GM10847 (cell line): ENCODE measurements around the gene MYO1G.
A peak's percentile ranks its signal among the peaks of the same experiment; 100 is the strongest.

ENCODE experiments used
- POLR2A ChIP-seq: IDR thresholded peaks from 2 replicates; pipeline ENCODE4 v1.6.1; 2011; ENCODE audit not compliant: insufficient read length; ENCODE audit errors: extremely low read depth

MYO1G gene

DNA sequence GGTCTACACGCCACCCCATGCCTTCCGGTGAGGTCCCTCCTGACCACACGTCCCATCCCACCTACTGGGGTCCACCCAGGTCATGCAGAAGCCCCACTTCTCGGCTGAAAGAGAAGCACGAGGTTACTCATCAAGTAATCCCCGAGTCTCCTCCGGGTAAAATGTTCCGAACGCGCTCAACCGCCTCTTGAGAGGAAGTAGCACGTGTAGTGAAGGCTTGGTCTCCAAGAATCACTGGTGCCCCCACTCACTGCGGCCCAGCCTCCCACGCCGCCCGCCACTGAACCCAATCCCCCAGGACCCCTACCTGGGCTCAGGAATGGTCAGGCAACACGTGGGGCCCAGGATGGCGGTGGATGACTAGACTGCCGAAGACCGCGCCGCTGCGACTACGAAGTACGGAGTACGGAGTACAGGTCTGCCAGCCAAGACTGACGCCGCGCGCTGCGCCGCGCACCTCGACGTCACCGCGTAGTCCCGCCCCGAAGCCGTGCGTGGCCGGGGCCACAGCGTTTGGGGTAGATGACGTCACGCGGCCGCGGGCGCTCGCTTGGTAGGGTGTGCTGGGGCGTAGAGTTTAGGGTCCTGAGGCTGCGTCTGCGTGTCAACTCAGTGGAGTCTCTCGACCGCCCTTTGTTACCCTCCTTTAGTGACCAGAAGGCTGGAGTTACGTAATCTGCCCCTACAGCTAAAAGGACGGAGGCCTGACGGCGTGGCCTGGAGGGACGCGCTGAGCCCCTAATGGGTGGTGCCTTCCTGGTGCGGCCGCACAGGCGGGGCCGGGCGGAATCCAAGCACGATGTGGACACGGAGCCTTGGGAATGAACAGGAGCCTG lies 7.6 kb upstream of the MYO1G start:
- peak; percentile 99 for TF ChIP-seq POLR2A

DNA sequence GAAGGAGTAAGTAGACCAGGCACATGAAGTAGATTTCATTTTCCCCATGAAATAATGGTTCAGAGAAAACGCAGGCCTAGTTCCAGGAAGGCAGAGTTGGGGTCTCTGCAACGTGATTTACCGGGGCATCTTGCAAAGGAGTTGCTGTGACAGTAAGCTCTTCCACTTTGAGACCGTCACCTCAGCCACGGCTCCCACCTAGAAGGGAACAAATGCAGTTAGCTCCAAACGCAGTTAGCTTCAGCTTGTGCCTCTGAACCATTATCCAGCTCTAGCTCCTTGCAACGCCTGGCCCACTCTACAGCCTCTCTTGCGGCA lies 7.0 kb upstream of the MYO1G start:
- TF ChIP-seq POLR2A: no peak

DNA sequence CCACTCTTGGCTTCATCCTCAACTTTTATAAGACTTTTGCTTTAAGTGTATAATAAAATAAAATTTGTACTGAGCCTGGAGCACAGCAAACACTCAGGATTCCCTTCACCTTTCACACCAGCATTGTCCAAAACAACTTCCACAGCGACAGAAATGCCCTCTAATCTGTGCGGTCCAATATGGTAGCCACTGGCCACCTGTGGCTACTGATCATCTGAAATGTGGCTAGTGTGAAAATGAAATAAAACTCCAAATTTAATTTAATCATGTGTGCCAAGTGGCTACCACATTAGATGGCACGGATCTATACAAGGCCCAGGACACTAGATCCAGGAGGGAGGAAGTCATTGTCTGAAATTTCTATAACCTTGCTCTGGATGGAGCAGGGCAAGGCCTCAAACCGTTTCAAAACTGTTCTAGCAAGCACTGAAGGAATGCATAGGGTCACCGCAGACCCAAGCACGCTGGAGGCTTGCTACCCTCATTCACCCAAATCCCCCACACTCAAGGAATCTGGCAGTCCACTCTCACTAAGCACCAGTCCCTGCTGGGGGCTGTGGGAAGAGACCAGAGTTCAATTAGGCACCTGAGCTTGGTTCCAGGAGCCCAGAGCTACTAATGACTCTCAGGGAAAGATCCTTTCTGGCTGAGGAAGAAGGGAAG lies 6.3 kb upstream of the MYO1G start:
- no peak for TF ChIP-seq POLR2A

- TF ChIP-seq POLR2A: no peak
Measured at GRCh38 chr7:44984478-44984758, 5.6 kb upstream of the MYO1G start.

GRCh38 chr7:44983742-44984477 lies 5.1 kb upstream of the MYO1G start:
- TF ChIP-seq POLR2A: no peak

GRCh38 chr7:44982970-44983369 lies 4.2 kb upstream of the MYO1G start:
- TF ChIP-seq POLR2A: no peak

- no peak for TF ChIP-seq POLR2A
Measured at GRCh38 chr7:44982535-44982923, 3.7 kb upstream of the MYO1G start.

- no peak for TF ChIP-seq POLR2A
Measured at GRCh38 chr7:44981035-44981706, 2.4 kb upstream of the MYO1G start.

GRCh38 chr7:44980393-44981034 lies 1.7 kb upstream of the MYO1G start:
- no peak for TF ChIP-seq POLR2A

GRCh38 chr7:44979481-44980392 lies 922 bp upstream of the MYO1G start:
- TF ChIP-seq POLR2A: no peak

- TF ChIP-seq POLR2A: no peak
Measured at GRCh38 chr7:44977959-44978335, 868 bp downstream of the MYO1G start.

- TF ChIP-seq POLR2A: no peak
Measured at GRCh38 chr7:44977304-44977958, 1.4 kb downstream of the MYO1G start.

DNA sequence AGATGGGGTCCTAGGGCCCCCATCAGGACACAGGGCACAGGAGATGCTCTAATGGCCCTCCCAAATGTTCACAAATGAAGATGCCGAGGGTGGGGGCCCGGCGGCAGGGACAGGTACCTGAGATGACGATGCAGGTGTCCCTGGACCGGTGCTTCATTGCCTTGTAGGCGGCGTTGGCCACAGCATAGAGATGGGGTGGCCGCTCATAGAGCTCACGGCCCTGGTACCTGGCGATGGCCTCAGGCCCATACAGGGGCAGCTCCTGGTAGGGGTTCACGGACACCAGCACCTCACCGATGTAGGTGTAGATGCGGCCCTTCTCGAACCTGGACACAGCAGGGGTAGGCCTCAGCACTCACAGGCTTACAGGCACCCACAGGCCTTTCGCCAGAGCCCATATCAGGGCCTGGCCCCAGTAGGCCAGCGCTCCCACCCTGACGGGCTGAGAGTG lies 2.0 kb downstream of the MYO1G start:
- TF ChIP-seq POLR2A: no peak
